Loucy (cell line): ENCODE results near the gene KDSR.

ENCODE experiments used
- H2AFZ ChIP-seq: fragments of 200-600 bp; sonication (generic); 2 replicates; pipeline ENCODE4 v1.6.0; 2016; ENCODE audit warnings: antibody characterized with exemption, mild to moderate bottlenecking, low read length, moderate library complexity
- H3F3A ChIP-seq: fragments of 200-600 bp; 2 replicates; pipeline ENCODE4 v1.6.0; 2016; ENCODE audit warnings: antibody characterized with exemption, low read depth, mild to moderate bottlenecking
- H3K27me3 ChIP-seq: fragments of 200-600 bp; sonication (generic); 2 replicates; pipeline ENCODE4 v1.6.1; 2014; ENCODE audit warnings: low read length, mild to moderate bottlenecking; ENCODE audit not compliant: insufficient read depth, poor library complexity, severe bottlenecking
- H3K36me3 ChIP-seq: fragments of 200-600 bp; sonication (generic); 2 replicates; pipeline ENCODE4 v1.6.1; 2016; ENCODE audit warnings: low read length; ENCODE audit not compliant: insufficient read depth
- H3K4me1 ChIP-seq: fragments of 200-600 bp; sonication (generic); 2 replicates; pipeline ENCODE4 v1.5.1; 2014; ENCODE audit warnings: low read length, mild to moderate bottlenecking; ENCODE audit not compliant: insufficient read depth, poor library complexity, severe bottlenecking
- H3K4me2 ChIP-seq: fragments of 200-600 bp; sonication (generic); 2 replicates; pipeline ENCODE4 v1.6.0; 2014; ENCODE audit warnings: antibody characterized with exemption, low read length, low read depth, mild to moderate bottlenecking; ENCODE audit not compliant: poor library complexity, severe bottlenecking
- H3K4me3 ChIP-seq: fragments of 200-600 bp; sonication (generic); 2 replicates; pipeline ENCODE4 v1.5.1; 2014; ENCODE audit warnings: low read length, mild to moderate bottlenecking, mixed read lengths; ENCODE audit not compliant: poor library complexity, severe bottlenecking
- H3K79me2 ChIP-seq: fragments of 200-600 bp; sonication (generic); 2 replicates; pipeline ENCODE4 v1.6.1; 2014; ENCODE audit warnings: low read length; ENCODE audit not compliant: insufficient read depth
- H3K9ac ChIP-seq: fragments of 200-600 bp; sonication (generic); 2 replicates; pipeline ENCODE4 v1.6.0; 2014; ENCODE audit warnings: mild to moderate bottlenecking, low read depth, low read length, moderate library complexity; ENCODE audit not compliant: poor library complexity, severe bottlenecking
- H3K9me2 ChIP-seq: fragments of 200-600 bp; sonication (generic); replicated peaks from 2 replicates; pipeline ENCODE4 v1.6.1; 2016; ENCODE audit warnings: low read depth, low read length, mixed read lengths
- H3K9me3 ChIP-seq: fragments of 200-600 bp; sonication (generic); 2 replicates; pipeline ENCODE4 v1.6.1; 2014; ENCODE audit warnings: mild to moderate bottlenecking, antibody characterized with exemption, low read length, low read depth; ENCODE audit not compliant: insufficient read depth
- H4K20me1 ChIP-seq: fragments of 200-600 bp; sonication (generic); 2 replicates; pipeline ENCODE4 v1.6.0; 2014; ENCODE audit warnings: antibody characterized with exemption, low read length, mild to moderate bottlenecking; ENCODE audit not compliant: insufficient read depth, poor library complexity, severe bottlenecking
- EZH2phosphoT487 ChIP-seq: fragments of 200-600 bp; IDR thresholded peaks from 2 replicates; pipeline ENCODE4 v1.6.1; 2018; ENCODE audit warnings: antibody characterized with exemption, mild to moderate bottlenecking, moderate library complexity, borderline replicate concordance
- TF ChIP-seq, protein P1 (sequence below): fragments of 200-600 bp; sonication (generic); conservative IDR thresholded peaks from 2 replicates; pipeline ENCODE4 v1.5.1; 2014; ENCODE audit warnings: mild to moderate bottlenecking, antibody characterized with exemption, low read length

Gene KDSR

DNA sequence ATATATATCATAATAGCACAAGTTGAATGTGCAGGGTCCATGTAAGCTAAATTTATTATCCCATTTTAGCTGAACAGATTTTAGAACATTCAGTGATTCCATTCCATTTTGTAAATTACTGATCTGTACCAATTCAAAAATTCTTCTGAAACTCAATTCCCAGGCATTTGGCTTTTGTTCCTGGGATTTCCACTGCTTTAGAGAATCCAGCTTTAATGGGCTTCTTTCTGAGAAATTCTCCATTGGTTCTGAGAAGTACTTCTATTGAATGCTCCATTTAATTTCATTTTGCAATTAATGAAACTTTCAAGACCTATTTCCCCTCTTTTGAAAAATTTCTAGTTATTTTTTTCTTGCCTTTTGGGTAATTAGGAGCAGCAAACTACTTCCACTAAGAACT is 84.2 kb downstream of the KDSR start:
- Histone ChIP-seq H3K79me2 (peaks cover 87% of the 10 kb centered on the region), H3K4me2 (no peak overlapping the region)
- TF ChIP-seq, protein P1, sequence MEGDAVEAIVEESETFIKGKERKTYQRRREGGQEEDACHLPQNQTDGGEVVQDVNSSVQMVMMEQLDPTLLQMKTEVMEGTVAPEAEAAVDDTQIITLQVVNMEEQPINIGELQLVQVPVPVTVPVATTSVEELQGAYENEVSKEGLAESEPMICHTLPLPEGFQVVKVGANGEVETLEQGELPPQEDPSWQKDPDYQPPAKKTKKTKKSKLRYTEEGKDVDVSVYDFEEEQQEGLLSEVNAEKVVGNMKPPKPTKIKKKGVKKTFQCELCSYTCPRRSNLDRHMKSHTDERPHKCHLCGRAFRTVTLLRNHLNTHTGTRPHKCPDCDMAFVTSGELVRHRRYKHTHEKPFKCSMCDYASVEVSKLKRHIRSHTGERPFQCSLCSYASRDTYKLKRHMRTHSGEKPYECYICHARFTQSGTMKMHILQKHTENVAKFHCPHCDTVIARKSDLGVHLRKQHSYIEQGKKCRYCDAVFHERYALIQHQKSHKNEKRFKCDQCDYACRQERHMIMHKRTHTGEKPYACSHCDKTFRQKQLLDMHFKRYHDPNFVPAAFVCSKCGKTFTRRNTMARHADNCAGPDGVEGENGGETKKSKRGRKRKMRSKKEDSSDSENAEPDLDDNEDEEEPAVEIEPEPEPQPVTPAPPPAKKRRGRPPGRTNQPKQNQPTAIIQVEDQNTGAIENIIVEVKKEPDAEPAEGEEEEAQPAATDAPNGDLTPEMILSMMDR = no peak
- no peak for TF ChIP-seq EZH2phosphoT487

More for the DNA sequence above, 84.2 kb downstream of the KDSR start:
- H3K4me1 ChIP-seq = no peaks in the 10 kb centered on the region
- no peak overlapping the region for H2AFZ ChIP-seq
- no peaks in the 10 kb centered on the region for H3F3A ChIP-seq
- H3K36me3 ChIP-seq = peaks cover 8% of the 10 kb centered on the region; the same call in 1 of the 2 replicates
- H3K9ac ChIP-seq = no peak overlapping the region
- no peaks in the 10 kb centered on the region for H3K27me3 ChIP-seq
- no peaks in the 10 kb centered on the region for H4K20me1 ChIP-seq
- H3K9me3 ChIP-seq = no peaks in the 10 kb centered on the region
- H3K9me2 ChIP-seq = no peaks in the 10 kb centered on the region
- no peak overlapping the region for H3K4me3 ChIP-seq
